Measurements from ENCODE around the gene PTPRN. TPM values are rescaled to one million over a fixed set of nuclear protein-coding genes. Genes with fewer than 3 reads are reported as not detected.

Gene PTPRN
- total and polyA plus RNA-seq, 2 experiments from 2014 or later: 5.1 to 22.1 TPM

GRCh38 chr2:219298759-219299371 lies 10.3 kb downstream of the PTPRN start:
- TF ChIP-seq EZH2phosphoT487 (IDR thresholded peaks at IDR 0.05; ENCODE audit: unreplicated experiment) (no peak), NANOG (IDR thresholded peaks at IDR 0.05; ENCODE audit: borderline replicate concordance) (no peak), ZNF462 (CRISPR knock-in tag; IDR thresholded peaks at IDR 0.05) (no peak), CREB1 (CRISPR knock-in tag; IDR thresholded peaks at IDR 0.05; ENCODE audit: low read depth) (no peak), JUNB (IDR thresholded peaks at IDR 0.05; ENCODE audit: unreplicated experiment) (no peak), REST (IDR thresholded peaks at IDR 0.05; ENCODE audit: unreplicated experiment) (peak; percentile 30), POLR2AphosphoS5 (IDR thresholded peaks at IDR 0.05; ENCODE audit: low read depth) (no peak), EZH2 (IDR thresholded peaks at IDR 0.05; ENCODE audit: low read depth, unreplicated experiment) (no peak), CTCF (conservative IDR thresholded peaks at IDR 0.05; ENCODE audit: low read depth in 2 of 2) (peak; percentile 86 to 97)
- no peaks in the 10 kb centered on the region; the same call in 2 of the 3 replicates for H3K36me3 Mint-ChIP-seq (ENCODE audit: low read depth)
- H3K27ac Mint-ChIP-seq: no peak overlapping the region
- H3K4me2 ChIP-seq: peak overlapping the region; percentile 64
- H3K4me1 ChIP-seq (ENCODE audit: insufficient read depth): peaks cover 9% of the 10 kb centered on the region
- peak overlapping the region; percentile 42; the same call in 1 of the 3 replicates for H3K4me3 Mint-ChIP-seq
- H4K20me1 ChIP-seq (replicated peaks; ENCODE audit: insufficient read depth): no peaks in the 10 kb centered on the region
- H3K36me3 ChIP-seq (ENCODE audit: insufficient read depth): no peaks in the 10 kb centered on the region
- H3K4me1 Mint-ChIP-seq: peaks cover 12% of the 10 kb centered on the region
- H3F3A ChIP-seq (replicated peaks; ENCODE audit: low read depth): peaks cover 5% of the 10 kb centered on the region; the same call in 1 of the 2 replicates
- H3K4me3 ChIP-seq: peak overlapping the region; percentile 27; the same call in 1 of the 2 replicates
- H3K27me3 ChIP-seq (ENCODE audit: insufficient read depth): peaks cover 12% of the 10 kb centered on the region
- no peaks in the 10 kb centered on the region for H3K9me2 ChIP-seq (ENCODE audit: insufficient read depth)
- H3K9me3 Mint-ChIP-seq: no peaks in the 10 kb centered on the region; the same call in 1 of the 3 replicates
- no peaks in the 10 kb centered on the region for H3K79me2 ChIP-seq (replicated peaks; ENCODE audit: insufficient read depth)
- H3K27me3 Mint-ChIP-seq (ENCODE audit: insufficient read depth, low read depth, poor library complexity): peaks cover 32% of the 10 kb centered on the region
- peak overlapping the region; percentile 96 for H2AFZ ChIP-seq
- ATAC-seq (peak; percentile 60), DNase-seq (ENCODE audit: low spot score) (peak; percentile 87)
- no peak overlapping the region for H3K27ac ChIP-seq (ENCODE audit: low read depth)

All from GM23338 (cell line).